NCI-H2227 (cell line): ENCODE measurements around the gene SHMT2.

Experiments used
- DNase-seq: peaks from one replicate; lab custom pipeline; 2025; ENCODE audit not compliant: unreplicated experiment; lab: John Stamatoyannopoulos, UW

SHMT2 gene

GRCh38 chr12:57225680-57226210 is 3.8 kb upstream of the SHMT2 start:
- no peak for DNase-seq

GRCh38 chr12:57226588-57227314 is 2.8 kb upstream of the SHMT2 start:
- peak; percentile 20 for DNase-seq

GRCh38 chr12:57227315-57228115 is 2.0 kb upstream of the SHMT2 start:
- peak; percentile 14 for DNase-seq

GRCh38 chr12:57229046-57229633 is 371 bp upstream of the SHMT2 start:
- no peak for DNase-seq

GRCh38 chr12:57230381-57231155 is 1.1 kb downstream of the SHMT2 start:
- no peak for DNase-seq

- DNase-seq, result no peak
Measured at GRCh38 chr12:57231276-57232021, 1.9 kb downstream of the SHMT2 start.

GRCh38 chr12:57232156-57232756 is 2.7 kb downstream of the SHMT2 start:
- no peak for DNase-seq

- no peak for DNase-seq
Measured at GRCh38 chr12:57233357-57234232, 4.1 kb downstream of the SHMT2 start.

GRCh38 chr12:57234233-57234570 is 4.7 kb downstream of the SHMT2 start:
- no peak for DNase-seq

- DNase-seq, result no peak
Measured at GRCh38 chr12:57234571-57235016, 5.1 kb downstream of the SHMT2 start.

- peak; percentile 20 for DNase-seq
Measured at GRCh38 chr12:57235017-57235727, 5.7 kb downstream of the SHMT2 start.

- no peak for DNase-seq
Measured at GRCh38 chr12:57235728-57236131, 6.2 kb downstream of the SHMT2 start.

- DNase-seq, result no peak
Measured at GRCh38 chr12:57236201-57236924, 6.9 kb downstream of the SHMT2 start.

- no peak for DNase-seq
Measured at GRCh38 chr12:57236925-57237595, 7.5 kb downstream of the SHMT2 start.

- DNase-seq, result no peak
Measured at GRCh38 chr12:57237596-57237931, 8.1 kb downstream of the SHMT2 start.

- DNase-seq, result peak; percentile 36
Measured at GRCh38 chr12:57237932-57238853, 8.7 kb downstream of the SHMT2 start.
